ENCODE measurements around the gene BAZ1A.

The BAZ1A gene

DNA sequence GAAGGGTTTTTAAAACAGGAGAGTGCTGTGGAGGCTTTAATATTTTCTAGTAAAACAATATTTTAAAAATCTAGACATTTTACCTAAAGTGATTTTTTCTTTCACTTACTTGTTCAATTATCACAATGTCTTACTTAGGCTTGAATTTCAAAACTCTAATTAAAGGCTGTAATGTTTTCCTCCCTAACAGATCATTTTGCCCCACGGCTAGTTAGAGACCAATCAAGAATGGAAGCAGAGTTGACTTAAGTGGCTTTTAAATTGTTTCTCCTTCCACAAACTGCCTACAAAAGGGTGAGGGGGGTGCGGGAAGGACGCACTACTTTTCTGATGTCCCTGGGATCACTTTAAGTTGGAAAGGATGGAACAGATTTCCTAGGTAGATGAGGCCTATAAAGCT, 151.3 kb downstream of the BAZ1A start:
- no peak for DNase-seq (ENCODE audit: low read depth in 2 of 3, low spot score in 2 of 3)

DNA sequence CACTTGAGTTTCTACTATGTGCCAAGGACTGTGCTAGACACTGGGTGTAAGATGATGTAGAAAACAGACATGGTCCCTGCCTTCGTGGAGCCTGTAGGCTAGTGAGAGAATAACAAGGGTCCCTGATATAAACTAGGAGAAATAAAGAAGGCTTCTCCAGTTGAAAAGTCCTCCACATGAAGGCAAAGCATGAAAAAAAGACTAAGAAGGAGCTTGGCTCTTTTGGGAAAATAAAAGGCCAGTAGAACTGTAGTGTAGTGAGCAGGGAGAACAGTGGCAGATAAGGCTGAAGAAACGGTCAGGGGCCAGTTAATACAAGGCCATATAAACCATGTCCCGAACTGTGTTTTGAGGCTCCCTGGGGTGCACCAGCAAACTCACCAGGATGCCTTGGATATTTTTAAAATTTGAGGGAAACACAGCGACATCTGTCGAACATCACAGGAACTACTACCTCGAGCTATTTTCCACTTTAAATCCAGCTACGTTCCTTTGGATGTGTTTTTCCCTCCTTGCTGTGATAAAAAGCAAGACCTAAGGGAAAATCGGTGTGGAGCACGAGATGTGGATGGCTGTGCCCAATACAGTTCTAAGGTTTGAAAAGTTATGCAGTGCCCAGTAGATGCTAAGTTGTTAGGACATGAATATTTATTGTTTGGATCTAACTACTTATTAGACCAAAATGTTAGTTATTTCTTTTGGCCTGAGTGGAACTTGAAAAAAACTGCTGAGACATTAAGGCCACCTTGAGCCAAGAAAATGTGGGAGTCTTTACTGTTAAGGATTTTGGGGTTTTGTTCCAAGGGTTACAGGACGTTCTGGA, 152.2 kb downstream of the BAZ1A start:
- no peak for DNase-seq (ENCODE audit: low read depth in 2 of 3, low spot score in 2 of 3)

DNA sequence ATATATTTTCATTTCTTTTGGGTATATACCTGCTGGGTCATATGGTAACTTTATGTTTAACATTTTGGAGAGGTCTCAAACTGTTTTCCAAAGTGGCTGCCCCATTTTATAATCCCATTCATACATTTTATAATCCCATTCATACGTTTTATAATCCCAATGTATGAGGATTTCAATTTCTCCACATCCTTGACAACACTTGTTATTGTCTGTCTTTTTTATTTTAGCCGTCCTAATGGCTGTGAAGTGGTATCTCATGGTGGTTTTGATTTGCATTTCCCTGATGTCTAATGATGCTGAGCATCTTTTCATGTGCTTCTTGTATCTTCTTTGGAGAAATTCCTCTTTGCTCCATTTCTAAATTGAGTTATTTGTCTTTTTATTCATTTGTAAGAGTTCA, 154.0 kb downstream of the BAZ1A start:
- no peak for DNase-seq (ENCODE audit: low read depth in 2 of 3, low spot score in 2 of 3)

DNA sequence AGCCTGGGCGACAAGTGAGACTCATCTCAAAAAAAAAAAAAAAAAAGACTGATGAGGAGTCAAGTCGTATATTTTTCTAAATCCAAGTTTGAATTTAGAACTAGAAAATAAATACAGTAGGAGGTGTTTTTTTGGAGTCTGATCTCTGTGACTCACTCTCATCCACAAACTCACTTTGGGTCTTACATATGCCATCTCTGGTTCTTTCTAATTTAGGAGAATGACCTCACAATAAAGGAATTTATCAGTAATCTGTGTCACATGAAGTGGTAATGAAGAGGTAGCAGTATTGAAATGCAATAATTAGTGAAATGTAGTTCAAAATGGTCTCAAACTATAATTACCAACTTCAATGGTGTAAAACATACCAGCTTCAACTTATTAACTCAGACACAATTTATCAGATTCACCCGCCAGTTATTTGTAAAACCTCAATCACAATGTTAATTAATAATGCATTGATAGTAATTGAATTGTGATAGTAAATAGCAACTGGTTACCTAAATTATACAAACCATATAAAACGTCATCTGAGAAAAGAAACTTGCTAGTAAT, 156.3 kb downstream of the BAZ1A start:
- DNase-seq (ENCODE audit: low read depth in 2 of 3, low spot score in 2 of 3) = no peak

DNA sequence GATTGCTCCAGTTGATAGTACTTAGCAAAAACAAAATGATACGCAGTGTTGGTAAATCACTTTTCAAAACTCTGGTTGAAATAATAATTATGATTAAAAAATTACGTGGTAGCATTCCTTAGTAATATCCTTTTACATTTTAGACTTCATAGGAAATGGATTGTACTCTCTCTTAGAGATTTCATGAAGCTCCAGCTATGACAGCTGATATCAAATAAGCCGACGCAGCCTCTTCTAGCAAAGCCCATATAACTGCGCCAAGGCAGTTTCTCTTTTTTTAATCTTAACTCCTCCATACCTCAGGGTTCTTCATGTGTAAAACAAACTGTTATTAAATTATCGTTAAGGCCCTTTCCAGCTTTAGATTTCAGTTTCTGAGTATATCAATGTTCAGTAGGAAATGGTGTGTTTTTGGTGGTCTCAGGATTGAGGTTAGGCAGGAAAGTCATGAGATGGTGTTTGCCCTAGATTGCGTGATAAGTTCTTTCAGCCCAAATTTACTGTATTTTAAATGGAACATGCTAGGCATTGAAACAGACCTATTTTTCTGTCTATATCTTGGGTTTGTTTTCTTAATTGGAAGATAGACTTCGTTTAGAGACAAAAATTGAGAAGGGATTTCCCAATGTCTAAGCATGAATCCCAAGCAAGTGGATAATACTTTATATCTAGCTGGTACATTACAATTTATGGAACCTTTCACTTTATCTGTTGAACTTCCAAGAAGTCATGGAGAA, 159.9 kb downstream of the BAZ1A start:
- no peak for DNase-seq (ENCODE audit: low read depth in 2 of 3, low spot score in 2 of 3)

DNA sequence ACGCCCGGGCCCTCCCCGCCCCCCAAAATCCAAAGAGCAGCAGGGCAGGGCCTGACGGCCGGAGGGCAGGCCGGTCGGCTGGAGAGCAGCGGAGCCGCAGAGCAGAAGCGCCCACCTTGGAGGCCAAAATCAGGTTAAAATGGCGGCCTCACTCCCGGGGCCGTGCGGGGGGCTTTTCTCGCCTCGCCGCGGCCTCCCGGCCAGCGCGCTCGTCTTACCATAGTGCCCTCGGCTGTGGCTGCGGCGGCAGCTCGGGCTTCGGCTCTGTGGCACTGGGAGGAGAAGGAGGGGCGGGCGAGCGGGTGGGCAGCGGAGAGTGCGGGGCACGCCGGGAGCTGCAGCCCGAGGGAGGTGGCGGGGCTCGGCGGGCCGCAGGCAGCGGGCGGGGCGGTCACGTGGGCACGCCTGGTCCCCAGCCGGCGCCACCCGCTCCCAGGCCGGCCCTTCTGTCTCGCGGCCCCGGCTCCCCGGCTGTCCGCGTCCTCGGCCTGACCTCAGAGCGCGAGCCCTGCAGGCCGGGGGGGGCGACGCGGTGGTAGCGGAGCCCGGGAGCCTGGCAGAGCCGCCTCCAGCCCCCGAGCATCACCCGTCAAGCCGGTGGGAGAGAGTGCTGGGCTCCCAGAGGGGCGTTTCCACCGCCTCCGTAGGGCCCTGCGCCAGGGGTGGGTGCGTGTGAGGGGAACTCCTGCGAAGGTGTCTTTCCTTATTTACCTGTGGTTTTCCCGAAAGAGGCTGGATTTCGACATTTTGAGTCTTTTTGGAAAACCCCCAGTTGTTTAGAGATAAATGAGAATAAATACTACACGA, 160.6 kb downstream of the BAZ1A start, which contains the start of gene CFL2:
TSS of gene CFL2 (minus strand) at position 274 of the 807 bp plus-strand sequence. CDS start at position 221, 53 bp downstream.
- peak; percentile 44 to 50 (median 47) for DNase-seq (ENCODE audit: low read depth in 2 of 3, low spot score in 2 of 3)

DNA sequence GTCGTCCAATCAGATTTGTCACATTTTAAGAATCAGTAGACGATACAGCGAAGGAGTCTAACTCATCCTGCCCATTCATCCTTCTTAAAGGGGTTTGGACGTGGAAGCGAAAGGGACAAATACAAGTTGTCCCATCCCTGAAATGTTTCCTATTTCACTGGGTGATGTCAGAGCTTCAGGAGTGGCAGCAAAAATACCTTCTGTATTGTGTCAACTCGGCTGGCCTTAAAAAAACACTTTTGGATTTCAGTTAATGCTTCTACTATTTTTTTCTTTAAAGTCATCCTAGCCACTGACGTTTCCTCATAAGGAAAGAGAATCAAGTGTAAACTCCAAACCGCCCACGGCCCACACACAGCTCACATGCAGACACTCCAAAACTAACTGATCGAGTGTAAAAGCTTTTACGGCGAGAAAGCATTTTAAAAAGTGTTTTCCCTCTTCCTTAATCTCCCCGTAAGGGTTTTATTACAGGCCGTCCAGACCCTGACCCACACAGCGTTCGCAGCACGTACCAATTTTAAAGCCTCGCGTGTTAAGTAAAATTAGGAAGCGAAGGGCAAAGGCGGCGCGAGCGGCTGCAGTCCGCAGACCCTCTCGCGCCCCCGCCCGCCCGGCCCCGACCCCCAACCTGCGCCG, 161.4 kb downstream of the BAZ1A start:
- DNase-seq (ENCODE audit: low read depth in 2 of 3, low spot score in 2 of 3) = peak in 2 of 3 experiments; percentile 3 to 4

DNA sequence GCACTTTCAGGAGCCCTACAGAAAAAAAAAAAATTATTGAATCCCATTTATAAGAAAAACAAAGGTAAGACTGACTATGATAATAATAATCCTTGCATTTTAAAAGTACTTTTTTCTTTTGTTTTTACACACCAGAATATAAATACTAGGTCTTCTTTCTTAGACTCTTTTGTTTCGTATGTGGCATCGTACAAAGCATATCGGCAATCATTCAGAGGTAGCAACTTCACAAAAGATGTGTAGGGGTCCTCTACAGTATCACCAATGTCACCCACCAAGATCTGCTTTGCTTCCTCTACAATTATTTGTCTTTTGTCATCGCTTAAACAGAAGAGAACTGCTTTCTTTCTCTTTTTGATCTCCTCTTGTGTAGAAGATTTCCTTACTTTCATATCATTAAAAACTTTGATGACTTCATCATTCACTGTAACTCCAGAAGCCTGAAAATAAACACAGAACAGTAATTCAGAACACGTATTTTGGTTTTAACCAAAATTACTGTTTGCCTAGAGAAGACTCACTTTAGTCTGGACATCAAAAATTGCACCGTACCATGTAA, 162.0 kb downstream of the BAZ1A start:
- DNase-seq (ENCODE audit: low read depth in 2 of 3, low spot score in 2 of 3) = no peak

DNA sequence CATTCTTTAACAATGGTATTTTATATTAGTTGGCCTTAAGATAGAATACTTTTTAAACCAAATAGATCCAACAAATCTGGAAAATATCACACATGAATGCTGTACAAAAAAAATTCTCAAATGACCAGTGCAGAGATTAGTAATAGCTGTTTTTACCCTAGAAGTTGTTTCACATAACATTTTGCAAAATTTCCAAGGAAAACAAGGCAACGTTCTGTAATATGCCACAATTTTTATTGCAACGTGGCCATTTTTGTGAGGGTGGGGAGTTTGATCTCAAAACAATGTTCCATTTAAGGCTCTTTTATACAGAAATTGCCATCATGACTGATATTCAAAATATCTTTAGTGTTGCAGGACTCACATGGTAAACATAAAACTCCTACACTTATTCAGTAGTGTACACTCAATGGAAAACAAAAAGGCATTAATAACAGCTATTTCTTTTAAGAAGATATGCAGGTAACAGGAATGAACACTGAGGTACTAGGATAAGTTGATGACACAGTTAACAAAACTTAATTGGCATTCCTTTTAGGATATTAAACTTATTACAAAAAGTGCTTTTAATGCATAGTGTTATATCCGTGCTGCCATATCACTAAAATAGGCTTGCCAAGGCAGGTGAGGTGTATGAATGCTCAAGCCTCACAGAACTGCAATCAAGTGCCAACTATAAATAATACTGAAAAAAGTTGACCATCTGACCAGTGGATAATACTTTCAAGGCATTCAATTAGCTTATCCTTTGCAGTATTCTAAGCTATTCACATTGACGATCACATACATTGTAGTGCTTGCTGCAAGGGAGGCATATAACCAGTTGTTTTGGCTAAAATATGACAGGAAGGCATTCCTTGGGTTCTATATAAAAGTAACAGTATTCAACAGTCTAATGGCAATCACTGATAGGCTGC, 163.1 kb downstream of the BAZ1A start:
- DNase-seq (ENCODE audit: low read depth in 2 of 3, low spot score in 2 of 3) = no peak

DNA sequence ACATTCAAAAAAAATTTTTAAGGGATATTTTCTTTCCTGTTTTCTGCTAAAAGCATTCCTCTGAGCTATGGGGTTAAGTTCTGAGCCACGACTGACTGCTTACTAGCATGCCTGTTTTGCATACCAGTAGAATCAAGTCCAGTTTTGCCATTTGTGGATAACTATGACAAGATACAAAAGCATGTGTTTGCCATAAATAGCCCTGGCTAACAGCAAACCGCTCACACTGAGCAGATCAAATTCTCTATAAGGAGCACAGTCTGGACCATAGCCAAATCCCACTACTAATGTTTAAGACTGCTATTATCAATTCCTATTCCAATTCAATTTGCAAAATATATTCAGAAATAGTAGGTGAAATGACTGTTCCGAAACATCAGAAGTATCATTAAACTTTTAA, 164.0 kb downstream of the BAZ1A start:
- DNase-seq (ENCODE audit: low read depth in 2 of 3, low spot score in 2 of 3) = no peak

DNA sequence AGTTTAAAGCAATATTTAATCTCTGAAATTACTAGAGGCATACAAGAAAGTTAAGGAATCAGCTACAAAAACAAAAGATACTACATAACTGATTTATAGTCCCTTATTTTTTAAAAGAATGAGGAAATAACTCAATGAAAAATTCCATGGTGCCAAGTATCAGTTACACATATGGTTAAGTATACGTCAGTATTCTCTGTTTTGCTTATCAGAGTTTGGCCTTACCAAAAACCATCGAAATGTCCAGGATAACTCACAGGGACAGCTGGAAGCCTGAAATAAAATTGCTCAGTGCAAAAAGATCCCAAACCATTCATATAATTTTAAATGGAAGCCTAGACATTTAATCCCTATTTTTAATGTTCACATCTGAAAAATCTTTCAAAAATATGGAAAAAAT, 164.4 kb downstream of the BAZ1A start:
- DNase-seq (ENCODE audit: low read depth in 2 of 3, low spot score in 2 of 3) = no peak

DNA sequence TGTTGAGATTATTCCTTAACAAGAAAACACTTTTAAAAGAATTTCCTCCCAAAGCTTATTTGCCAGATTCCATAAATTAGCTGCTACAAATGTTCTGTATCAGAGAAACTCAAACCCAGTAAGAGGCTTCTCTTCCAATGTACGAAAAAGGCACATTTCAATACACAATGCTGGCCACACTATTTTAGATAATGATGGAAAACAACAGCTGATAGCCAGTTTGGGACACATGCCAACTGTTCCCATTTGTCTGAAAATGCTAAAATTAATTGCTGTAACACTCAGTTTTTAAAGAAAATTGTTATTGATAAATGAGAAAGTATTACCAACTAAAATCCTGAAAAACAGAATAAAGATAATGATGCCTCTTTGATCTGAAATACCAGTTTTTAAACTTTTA, 165.2 kb downstream of the BAZ1A start:
- DNase-seq (ENCODE audit: low read depth in 2 of 3, low spot score in 2 of 3) = no peak

DNA sequence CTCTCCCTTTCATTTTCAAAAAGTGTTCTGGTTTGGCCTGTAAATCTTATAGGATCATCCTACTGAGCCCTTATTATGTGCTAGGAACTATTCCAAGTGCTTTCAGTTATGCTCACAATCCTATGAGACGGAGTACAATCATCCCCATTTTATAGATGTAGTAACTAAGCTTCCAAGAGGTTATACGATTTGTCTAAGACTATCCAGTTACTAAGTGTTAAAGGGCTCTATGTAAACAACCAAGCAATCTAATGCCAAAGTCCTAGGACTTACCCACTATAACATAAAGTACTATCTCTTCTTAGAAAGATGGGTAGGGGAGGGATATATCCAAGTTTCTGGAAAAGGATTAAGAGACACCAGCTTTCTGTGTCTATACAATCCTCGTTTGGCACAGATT, 167.4 kb downstream of the BAZ1A start:
- DNase-seq (ENCODE audit: low read depth in 2 of 3, low spot score in 2 of 3) = no peak
